GM19455 (cell line): ENCODE data around the gene ST7L.
"Not testable (repeated sequence)": the region's sequence is repeated elsewhere in the genome, so short reads cannot be mapped to it uniquely, and the experiment has no call there.

ENCODE experiments used
- ATAC-seq: cut with Tn5 transposase; IDR thresholded peaks from one replicate; pipeline ENCODE4 v1.9.1; 2021; ENCODE audit not compliant: unreplicated experiment

The ST7L gene

DNA sequence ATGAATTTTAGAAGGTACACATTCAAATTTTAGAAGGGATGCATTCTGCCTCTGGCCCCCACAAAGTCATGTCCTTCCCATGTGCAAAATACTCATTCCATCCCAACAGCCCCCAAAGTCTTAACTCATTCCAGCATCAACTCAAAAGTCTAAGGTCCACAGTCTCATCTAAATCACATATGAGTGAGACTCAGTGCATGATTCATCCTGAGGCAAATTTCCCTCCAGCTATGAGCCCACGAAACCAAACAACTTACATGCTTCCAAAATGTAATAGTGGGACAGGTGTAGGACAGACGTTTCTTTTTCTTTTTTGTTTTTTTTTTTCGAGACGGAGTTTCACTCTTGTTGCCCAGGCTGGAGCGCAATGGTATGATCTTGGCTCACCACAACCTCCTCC, 122.7 kb downstream of the ST7L start:
- no peak for ATAC-seq

DNA sequence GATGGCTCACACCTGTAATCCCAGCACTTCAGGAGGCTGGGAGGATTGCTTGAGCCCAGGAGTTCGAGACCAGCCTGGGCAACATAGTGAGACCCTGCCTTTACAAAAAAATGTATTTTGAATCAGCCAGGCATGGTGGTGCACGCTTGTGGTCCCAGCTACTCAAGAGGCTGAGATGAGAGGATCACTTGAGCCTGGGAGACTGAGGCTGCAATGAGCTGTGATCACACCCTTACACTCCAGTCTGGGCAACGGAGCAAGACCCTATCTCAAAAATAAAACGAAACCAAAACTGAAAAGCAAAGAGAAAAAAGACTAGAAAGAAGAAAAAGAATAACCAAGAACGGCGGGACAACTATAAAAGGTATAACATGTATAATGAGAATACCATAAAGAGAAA, 125.6 kb downstream of the ST7L start:
- no peak for ATAC-seq

DNA sequence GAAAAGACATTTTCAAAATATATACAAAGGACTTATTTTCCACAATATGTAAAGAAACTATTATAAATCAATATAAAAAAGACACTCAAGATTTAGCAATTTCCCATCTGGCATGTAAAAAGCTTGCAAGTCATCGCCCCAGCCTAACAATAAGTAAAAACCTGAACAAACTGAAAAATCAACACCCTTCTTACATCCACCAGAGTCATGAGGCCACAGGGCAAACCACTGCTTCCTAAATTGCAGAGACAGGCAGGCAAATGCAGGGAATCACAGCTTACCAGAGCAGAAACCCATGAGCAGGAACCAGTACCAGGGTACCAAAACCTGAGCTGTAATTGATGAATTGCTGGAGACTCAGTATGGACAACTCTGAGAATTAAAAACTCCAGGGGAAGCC, 126.9 kb downstream of the ST7L start:
- no peak for ATAC-seq

DNA sequence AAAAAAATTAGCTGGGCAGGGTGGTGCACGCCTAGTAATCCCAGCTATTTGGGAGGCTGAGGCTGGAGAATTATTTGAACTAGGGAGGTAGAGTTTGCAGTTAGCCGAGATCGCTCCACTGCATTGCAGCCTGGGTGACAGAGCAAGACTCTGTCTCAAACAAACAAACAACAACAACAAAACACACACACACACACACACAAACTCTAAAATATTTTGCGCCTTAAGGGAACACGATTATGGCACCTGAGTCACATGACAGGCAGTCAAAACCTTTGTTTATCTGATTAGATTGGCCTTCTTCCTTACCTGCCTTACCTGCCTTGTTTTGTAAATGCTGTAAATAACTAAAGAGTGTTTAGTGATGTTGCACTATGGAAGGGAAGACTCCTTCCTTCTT, 130.8 kb downstream of the ST7L start:
- ATAC-seq: no peak

DNA sequence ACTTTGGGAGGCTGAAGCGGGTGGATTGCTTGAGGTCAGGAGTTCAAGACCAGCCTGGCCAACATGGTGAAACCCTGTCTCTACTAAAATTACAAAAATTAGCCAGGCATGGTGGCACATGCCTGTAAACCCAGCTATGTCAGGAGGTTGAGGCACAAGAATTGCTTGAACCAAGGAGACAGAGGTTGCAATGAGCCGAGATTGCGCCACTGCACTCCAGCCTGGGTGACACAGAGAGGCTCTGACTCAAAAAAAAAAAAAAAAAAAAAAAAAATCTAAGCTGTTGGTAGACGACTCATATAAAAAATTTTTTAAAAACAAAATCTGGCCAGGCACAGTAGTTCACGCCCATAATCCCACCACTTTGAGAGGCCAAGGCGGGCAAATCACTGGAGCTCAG, 131.3 kb downstream of the ST7L start:
- not testable (repeated sequence) for ATAC-seq

DNA sequence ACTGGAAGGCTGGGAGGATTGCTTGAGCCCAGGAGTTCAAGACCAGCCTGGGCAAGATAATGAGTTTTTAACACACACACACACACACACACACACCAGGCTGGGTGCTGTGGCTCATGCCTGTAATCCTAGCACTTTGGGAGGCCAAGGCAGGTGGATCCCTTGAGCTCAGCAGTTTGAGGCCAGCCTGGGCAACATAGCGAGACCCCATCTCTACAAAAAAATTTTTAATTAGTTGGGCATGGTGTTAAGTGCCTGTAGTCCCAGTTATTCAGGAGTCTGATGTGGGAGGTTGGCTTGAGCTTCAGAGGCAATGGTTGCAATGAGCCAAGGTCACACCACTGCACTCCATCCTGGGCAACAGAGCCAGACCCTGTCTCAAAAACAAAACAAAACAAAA, 132.9 kb downstream of the ST7L start:
- ATAC-seq: not testable (repeated sequence)

DNA sequence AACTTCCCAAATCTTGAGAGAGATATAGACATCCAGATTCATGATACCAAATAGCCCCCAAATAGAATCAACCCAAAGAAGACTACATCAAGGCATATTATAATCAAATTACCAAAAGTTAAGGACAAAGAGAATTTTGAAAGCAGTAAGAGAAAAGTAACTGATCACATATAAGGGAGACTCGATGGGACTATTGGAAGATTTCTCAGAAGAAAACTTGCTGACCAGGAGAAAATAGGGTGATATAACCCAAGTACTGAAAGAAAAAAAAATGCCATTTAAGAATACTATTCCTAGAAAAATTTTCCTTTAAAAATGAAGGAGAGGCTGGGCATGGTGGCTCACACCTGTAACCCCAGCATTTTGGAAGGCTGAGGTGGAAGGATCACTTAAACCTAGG, 140.6 kb downstream of the ST7L start:
- no peak for ATAC-seq

DNA sequence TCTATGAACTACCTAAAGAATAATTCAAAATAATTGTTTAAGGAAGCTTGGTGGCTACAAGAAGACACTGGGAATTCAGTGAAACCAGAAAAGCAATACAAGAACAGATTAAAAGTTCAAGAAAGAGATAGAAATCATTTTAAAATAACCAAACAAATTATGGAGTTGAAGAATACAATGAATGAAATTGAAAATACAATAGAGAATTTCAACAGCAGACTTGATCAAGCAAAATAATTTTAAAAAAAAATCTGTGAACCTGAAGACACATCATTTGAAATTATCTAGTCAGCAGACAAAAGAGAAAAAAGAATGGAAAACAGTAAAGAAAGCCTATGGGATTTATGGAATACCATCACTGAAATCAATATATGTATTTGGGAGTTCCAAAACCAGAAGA, 141.4 kb downstream of the ST7L start:
- ATAC-seq: no peak
